ENCODE results near the gene PREX1.

PREX1 gene

GRCh38 chr20:48633620-48634257, 194.1 kb downstream of the PREX1 start:
- H2BK12ac ChIP-seq (ENCODE audit: low read length in 2 of 2): no peak overlapping the region
- H2BK120ac ChIP-seq (ENCODE audit: low read depth, low read length): no peak overlapping the region
- H2AFZ ChIP-seq (ENCODE audit: low read depth, low read length): no peak overlapping the region
- no peak overlapping the region for H2BK5ac ChIP-seq (ENCODE audit: low read depth, low read length, poor library complexity, severe bottlenecking)
- H3K4me2 ChIP-seq (ENCODE audit: low read length, poor library complexity, severe bottlenecking): no peak overlapping the region
- peaks cover 0 to 12% of the 10 kb centered on the region in 2 experiments for H3K27me3 ChIP-seq (ENCODE audit: control insufficient read depth in 1 of 2, insufficient read depth in 1 of 2, low read length in 2 of 2)
- H3K4me3 ChIP-seq (ENCODE audit: insufficient read depth in 1 of 2, low read depth in 1 of 2, low read length in 2 of 2): no peak overlapping the region
- H3K14ac ChIP-seq (ENCODE audit: low read length in 2 of 2): no peak overlapping the region
- H3K9me3 ChIP-seq (ENCODE audit: control insufficient read depth, low read length): no peaks in the 10 kb centered on the region
- DNase-seq: no peak
- H3K4ac ChIP-seq (ENCODE audit: low read depth in 1 of 2, low read length in 2 of 2): no peak overlapping the region
- H4K91ac ChIP-seq (ENCODE audit: low read length): no peak overlapping the region
- H3K18ac ChIP-seq (ENCODE audit: low read depth in 1 of 2, low read length in 2 of 2): no peak overlapping the region
- H3K23ac ChIP-seq (ENCODE audit: low read length in 2 of 2): no peak overlapping the region
- no peak overlapping the region for H3K9ac ChIP-seq (ENCODE audit: low read length)
- no peak overlapping the region for H3K27ac ChIP-seq (ENCODE audit: low read length, poor library complexity, severe bottlenecking)
- no peak overlapping the region for H4K8ac ChIP-seq (ENCODE audit: low read length)
- H3K36me3 ChIP-seq (ENCODE audit: control insufficient read depth in 1 of 2, insufficient read depth in 2 of 2, low read depth in 1 of 2, low read length in 2 of 2): peaks cover 0 to 42% of the 10 kb centered on the region in 2 experiments
- 80% methylated on average over 9 of the region's 9 CpGs for WGBS
- H2AK5ac ChIP-seq (ENCODE audit: low read length, severe bottlenecking): no peak overlapping the region
- no peak overlapping the region for H2BK15ac ChIP-seq (ENCODE audit: low read depth, poor library complexity, severe bottlenecking)
- H3K4me1 ChIP-seq (ENCODE audit: control insufficient read depth, insufficient read depth, low read depth, low read length): peaks cover 23% of the 10 kb centered on the region
- no peaks in the 10 kb centered on the region for H3K79me1 ChIP-seq (replicated peaks; ENCODE audit: low read length, poor library complexity, severe bottlenecking)

- Histone ChIP-seq H2AK5ac (ENCODE audit: low read length, severe bottlenecking) (no peak overlapping the region), H3K23ac (ENCODE audit: low read length in 2 of 2) (no peak overlapping the region), H2AFZ (ENCODE audit: low read depth, low read length) (no peak overlapping the region), H4K8ac (ENCODE audit: low read length) (no peak overlapping the region), H3K9ac (ENCODE audit: low read length) (no peak overlapping the region), H2BK12ac (ENCODE audit: low read length in 2 of 2) (no peak overlapping the region), H2BK120ac (ENCODE audit: low read depth, low read length) (no peak overlapping the region), H3K14ac (ENCODE audit: low read length in 2 of 2) (no peak overlapping the region), H3K27me3 (ENCODE audit: control insufficient read depth in 1 of 2, insufficient read depth in 1 of 2, low read length in 2 of 2) (peaks cover 0 to 12% of the 10 kb centered on the region in 2 experiments), H3K4me2 (ENCODE audit: low read length, poor library complexity, severe bottlenecking) (no peak overlapping the region), H3K9me3 (ENCODE audit: control insufficient read depth, low read length) (no peaks in the 10 kb centered on the region), H2BK5ac (ENCODE audit: low read depth, low read length, poor library complexity, severe bottlenecking) (no peak overlapping the region), H2BK15ac (ENCODE audit: low read depth, poor library complexity, severe bottlenecking) (no peak overlapping the region), H3K79me1 (replicated peaks; ENCODE audit: low read length, poor library complexity, severe bottlenecking) (no peaks in the 10 kb centered on the region), H3K27ac (ENCODE audit: low read length, poor library complexity, severe bottlenecking) (no peak overlapping the region), H3K4ac (ENCODE audit: low read depth in 1 of 2, low read length in 2 of 2) (no peak overlapping the region), H3K18ac (ENCODE audit: low read depth in 1 of 2, low read length in 2 of 2) (no peak overlapping the region), H4K91ac (ENCODE audit: low read length) (no peak overlapping the region), H3K4me3 (ENCODE audit: insufficient read depth in 1 of 2, low read depth in 1 of 2, low read length in 2 of 2) (no peak overlapping the region), H3K4me1 (ENCODE audit: control insufficient read depth, insufficient read depth, low read depth, low read length) (peaks cover 16% of the 10 kb centered on the region), H3K36me3 (ENCODE audit: control insufficient read depth in 1 of 2, insufficient read depth in 2 of 2, low read depth in 1 of 2, low read length in 2 of 2) (peaks cover 0 to 42% of the 10 kb centered on the region in 2 experiments)
- WGBS: 77% methylated on average over 10 of the region's 12 CpGs
- no peak for DNase-seq
Observed at GRCh38 chr20:48632825-48633619, 194.8 kb downstream of the PREX1 start.

- Histone ChIP-seq H3K9ac (ENCODE audit: low read length) (no peak overlapping the region), H3K4me1 (ENCODE audit: control insufficient read depth, insufficient read depth, low read depth, low read length) (peaks cover 12% of the 10 kb centered on the region), H2BK5ac (ENCODE audit: low read depth, low read length, poor library complexity, severe bottlenecking) (no peak overlapping the region), H3K27me3 (ENCODE audit: control insufficient read depth in 1 of 2, insufficient read depth in 1 of 2, low read length in 2 of 2) (peaks cover 0 to 12% of the 10 kb centered on the region in 2 experiments), H2BK120ac (ENCODE audit: low read depth, low read length) (no peak overlapping the region), H3K4me2 (ENCODE audit: low read length, poor library complexity, severe bottlenecking) (no peak overlapping the region), H3K4me3 (ENCODE audit: insufficient read depth in 1 of 2, low read depth in 1 of 2, low read length in 2 of 2) (no peak overlapping the region), H3K18ac (ENCODE audit: low read depth in 1 of 2, low read length in 2 of 2) (no peak overlapping the region), H2BK15ac (ENCODE audit: low read depth, poor library complexity, severe bottlenecking) (no peak overlapping the region), H2AFZ (ENCODE audit: low read depth, low read length) (no peak overlapping the region), H2AK5ac (ENCODE audit: low read length, severe bottlenecking) (no peak overlapping the region), H4K91ac (ENCODE audit: low read length) (no peak overlapping the region), H2BK12ac (ENCODE audit: low read length in 2 of 2) (no peak overlapping the region), H3K27ac (ENCODE audit: low read length, poor library complexity, severe bottlenecking) (no peak overlapping the region), H3K36me3 (ENCODE audit: control insufficient read depth in 1 of 2, insufficient read depth in 2 of 2, low read depth in 1 of 2, low read length in 2 of 2) (peaks cover 0 to 43% of the 10 kb centered on the region in 2 experiments), H4K8ac (ENCODE audit: low read length) (no peak overlapping the region), H3K23ac (ENCODE audit: low read length in 2 of 2) (no peak overlapping the region), H3K79me1 (replicated peaks; ENCODE audit: low read length, poor library complexity, severe bottlenecking) (no peaks in the 10 kb centered on the region), H3K9me3 (ENCODE audit: control insufficient read depth, low read length) (no peaks in the 10 kb centered on the region), H3K14ac (ENCODE audit: low read length in 2 of 2) (no peak overlapping the region), H3K4ac (ENCODE audit: low read depth in 1 of 2, low read length in 2 of 2) (no peak overlapping the region)
- 84% methylated on average over 28 of the region's 29 CpGs for WGBS
- no peak for DNase-seq
Observed at GRCh38 chr20:48632017-48632824, 195.6 kb downstream of the PREX1 start.
